ENCODE data around the gene HMOX1.
"Not testable (repeated sequence)": the region's sequence is repeated elsewhere in the genome, so short reads cannot be mapped to it uniquely, and the experiment has no call there.

HMOX1 gene

GRCh38 chr22:35377735-35378134 lies 3.2 kb upstream of the HMOX1 start:
- DNase-seq (ENCODE audit: extremely low spot score, insufficient read length, low read depth) (no peak), FAIRE-seq (no peak)

- no peak for FAIRE-seq
- no peak for DNase-seq (ENCODE audit: extremely low spot score, insufficient read length, low read depth)
Measured at GRCh38 chr22:35378621-35379020, 2.3 kb upstream of the HMOX1 start.

GRCh38 chr22:35379146-35379993 lies 1.5 kb upstream of the HMOX1 start:
- no peak for DNase-seq (ENCODE audit: extremely low spot score, insufficient read length, low read depth)
- no peak for FAIRE-seq

- DNase-seq (ENCODE audit: extremely low spot score, insufficient read length, low read depth) (no peak), FAIRE-seq (no peak)
Measured at GRCh38 chr22:35380013-35380412, 883 bp upstream of the HMOX1 start.

- DNase-seq (ENCODE audit: extremely low spot score, insufficient read length, low read depth), result no peak
- FAIRE-seq, result peak; percentile 39
Measured at GRCh38 chr22:35381424-35382009, 621 bp downstream of the HMOX1 start.

- DNase-seq (ENCODE audit: extremely low spot score, insufficient read length, low read depth), result no peak
- FAIRE-seq, result no peak
Measured at GRCh38 chr22:35383679-35384071, 2.8 kb downstream of the HMOX1 start.

GRCh38 chr22:35384527-35384926 lies 3.6 kb downstream of the HMOX1 start:
- FAIRE-seq (no peak), DNase-seq (ENCODE audit: extremely low spot score, insufficient read length, low read depth) (no peak)

GRCh38 chr22:35384975-35385588 lies 4.2 kb downstream of the HMOX1 start:
- DNase-seq (ENCODE audit: extremely low spot score, insufficient read length, low read depth) (no peak), FAIRE-seq (no peak)

GRCh38 chr22:35386670-35387288 lies 5.9 kb downstream of the HMOX1 start:
- no peak for FAIRE-seq
- no peak for DNase-seq (ENCODE audit: extremely low spot score, insufficient read length, low read depth)

GRCh38 chr22:35390933-35391332 lies 10.0 kb downstream of the HMOX1 start:
- DNase-seq (ENCODE audit: extremely low spot score, insufficient read length, low read depth) (no peak), FAIRE-seq (no peak)

GRCh38 chr22:35392357-35392756 lies 11.5 kb downstream of the HMOX1 start:
- FAIRE-seq (peak; percentile 21), DNase-seq (ENCODE audit: extremely low spot score, insufficient read length, low read depth) (no peak)

GRCh38 chr22:35393116-35394010 lies 12.5 kb downstream of the HMOX1 start:
- FAIRE-seq, result no peak
- DNase-seq (ENCODE audit: extremely low spot score, insufficient read length, low read depth), result no peak

GRCh38 chr22:35394011-35394312 lies 13.1 kb downstream of the HMOX1 start:
- DNase-seq (ENCODE audit: extremely low spot score, insufficient read length, low read depth), result no peak
- FAIRE-seq, result no peak

GRCh38 chr22:35394810-35395563 lies 14.1 kb downstream of the HMOX1 start:
- DNase-seq (ENCODE audit: extremely low spot score, insufficient read length, low read depth) (no peak), FAIRE-seq (no peak)

- DNase-seq (ENCODE audit: extremely low spot score, insufficient read length, low read depth); FAIRE-seq: not testable (repeated sequence)
Measured at GRCh38 chr22:35396622-35397021, 15.7 kb downstream of the HMOX1 start.

- no peak for DNase-seq (ENCODE audit: extremely low spot score, insufficient read length, low read depth)
- FAIRE-seq, result no peak
Measured at GRCh38 chr22:35397095-35397904, 16.4 kb downstream of the HMOX1 start.

- no peak for DNase-seq (ENCODE audit: extremely low spot score, insufficient read length, low read depth)
- no peak for FAIRE-seq
Measured at GRCh38 chr22:35398591-35398973, 17.7 kb downstream of the HMOX1 start.

- FAIRE-seq (no peak), DNase-seq (ENCODE audit: extremely low spot score, insufficient read length, low read depth) (no peak)
Measured at GRCh38 chr22:35399114-35399677, 18.3 kb downstream of the HMOX1 start.
